ENCODE results near the gene NHLRC3. TPM values are rescaled to one million over a fixed set of nuclear protein-coding genes. Genes with fewer than 3 reads are reported as not detected.

NHLRC3 gene
- polyA plus RNA-seq, 2 of the 4 experiments (the other 2 are of a cell fraction) = 8.2 to 13.7 TPM

- ChIA-PET CTCF (interaction anchor here (0.9 kb wide), 1 partner anchor 11 kb away, joined by 3 read pairs; no protein-coding TSS in a partner anchor), POLR2A (interaction anchor here (0.6 kb wide), 1 partner anchor 629 kb away, joined by 3 read pairs; no protein-coding TSS in a partner anchor)
- TF ChIP-seq KDM5A (IDR thresholded peaks at IDR 0.05) = peak; percentile 60
- TF ChIP-seq BHLHE40 (IDR thresholded peaks at IDR 0.05; ENCODE audit: low read depth, low read length) = no peak
- TF ChIP-seq CBX2 (IDR thresholded peaks at IDR 0.05; ENCODE audit: borderline replicate concordance, low read depth) = no peak
- no peak for TF ChIP-seq NR3C1 (IDR thresholded peaks at IDR 0.05)
- no peak for TF ChIP-seq RAD21 (conservative IDR thresholded peaks at IDR 0.05 in 1 of 2, IDR thresholded peaks at IDR 0.05 in 1 of 2)
- 0 out of 2 replicates have a peak, but pooled peaks have one; percentile 42 for TF ChIP-seq PHF8 (IDR thresholded peaks at IDR 0.05; ENCODE audit: borderline replicate concordance, low read depth)
- no peak for TF ChIP-seq ESRRA (IDR thresholded peaks at IDR 0.05; ENCODE audit: borderline replicate concordance, low read length)
- H3K9me3 ChIP-seq = no peaks in the 10 kb centered on the region
- ATAC-seq = peak; percentile 88 to 89; a peak in 5 of 6 replicates
- peak overlapping the region; percentile 81 to 97 for H3K27ac ChIP-seq
- H3K4me3 ChIP-seq = peak overlapping the region; percentile 75
- WGBS (ENCODE audit: missing lambda C conversion rate) = 0% methylated on average over 6 of the region's 39 CpGs
- H3K4me1 ChIP-seq = peaks cover 14% of the 10 kb centered on the region; the same call in 2 of the 3 replicates
- DNase-seq (ENCODE audit: low read depth in 1 of 2, low spot score in 1 of 2) = no peak
- peak overlapping the region; percentile 96 for H3K4me2 ChIP-seq
- no peak for FAIRE-seq
Measured at GRCh38 chr13:39037410-39037879, 811 bp upstream of the NHLRC3 start.

DNA sequence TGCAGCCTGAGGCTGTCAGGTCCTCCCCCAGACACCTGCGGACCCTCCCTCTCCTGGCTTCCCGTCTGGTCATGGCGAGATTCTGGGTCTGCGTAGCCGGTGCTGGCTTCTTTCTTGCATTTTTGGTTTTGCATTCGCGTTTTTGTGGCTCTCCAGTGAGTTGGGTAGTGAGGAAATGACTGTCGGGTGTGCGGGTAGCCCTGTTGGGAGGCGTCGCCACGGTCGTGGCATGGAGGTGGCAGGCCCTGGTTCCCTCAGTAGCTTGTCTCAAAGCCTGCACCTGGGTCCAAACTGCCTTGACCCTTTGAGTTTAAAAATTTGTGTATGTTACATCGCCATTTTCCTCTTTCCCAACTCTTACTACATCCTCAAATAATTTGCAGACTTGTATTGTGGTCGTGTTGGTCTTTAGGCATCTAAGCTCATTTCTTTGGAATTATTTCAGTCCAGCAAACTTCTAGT is 344 bp downstream of the NHLRC3 start:
- Histone ChIP-seq H3K9me3 (no peaks in the 10 kb centered on the region), H3K4me2 (peak overlapping the region; percentile 84), H3K4me3 (peak overlapping the region; percentile 75), H3K27ac (peak overlapping the region; percentile 81 to 97), H3K4me1 (peaks cover 14% of the 10 kb centered on the region; the same call in 2 of the 3 replicates)
- no peak for TF ChIP-seq HEYL (CRISPR knock-in tag; IDR thresholded peaks at IDR 0.05)
- TF ChIP-seq EHMT2 (IDR thresholded peaks at IDR 0.05; ENCODE audit: low read depth) = no peak
- no peak for TF ChIP-seq RAD21 (conservative IDR thresholded peaks at IDR 0.05 in 1 of 2, IDR thresholded peaks at IDR 0.05 in 1 of 2)
- no peak for TF ChIP-seq TP53 (CRISPR knock-in tag; IDR thresholded peaks at IDR 0.05)
- TF ChIP-seq, protein P1, sequence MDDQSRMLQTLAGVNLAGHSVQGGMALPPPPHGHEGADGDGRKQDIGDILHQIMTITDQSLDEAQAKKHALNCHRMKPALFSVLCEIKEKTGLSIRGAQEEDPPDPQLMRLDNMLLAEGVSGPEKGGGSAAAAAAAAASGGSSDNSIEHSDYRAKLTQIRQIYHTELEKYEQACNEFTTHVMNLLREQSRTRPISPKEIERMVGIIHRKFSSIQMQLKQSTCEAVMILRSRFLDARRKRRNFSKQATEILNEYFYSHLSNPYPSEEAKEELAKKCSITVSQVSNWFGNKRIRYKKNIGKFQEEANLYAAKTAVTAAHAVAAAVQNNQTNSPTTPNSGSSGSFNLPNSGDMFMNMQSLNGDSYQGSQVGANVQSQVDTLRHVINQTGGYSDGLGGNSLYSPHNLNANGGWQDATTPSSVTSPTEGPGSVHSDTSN (IDR thresholded peaks at IDR 0.05) = no peak
- TF ChIP-seq HOXB5 (CRISPR knock-in tag; IDR thresholded peaks at IDR 0.05) = no peak
- no peak for TF ChIP-seq FOXS1 (CRISPR knock-in tag; IDR thresholded peaks at IDR 0.05)
- TF ChIP-seq ZC3H11A (IDR thresholded peaks at IDR 0.05) = no peak
- TF ChIP-seq, protein P2, sequence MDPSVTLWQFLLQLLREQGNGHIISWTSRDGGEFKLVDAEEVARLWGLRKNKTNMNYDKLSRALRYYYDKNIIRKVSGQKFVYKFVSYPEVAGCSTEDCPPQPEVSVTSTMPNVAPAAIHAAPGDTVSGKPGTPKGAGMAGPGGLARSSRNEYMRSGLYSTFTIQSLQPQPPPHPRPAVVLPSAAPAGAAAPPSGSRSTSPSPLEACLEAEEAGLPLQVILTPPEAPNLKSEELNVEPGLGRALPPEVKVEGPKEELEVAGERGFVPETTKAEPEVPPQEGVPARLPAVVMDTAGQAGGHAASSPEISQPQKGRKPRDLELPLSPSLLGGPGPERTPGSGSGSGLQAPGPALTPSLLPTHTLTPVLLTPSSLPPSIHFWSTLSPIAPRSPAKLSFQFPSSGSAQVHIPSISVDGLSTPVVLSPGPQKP (IDR thresholded peaks at IDR 0.05; ENCODE audit: low read depth, low read length) = no peak
- TF ChIP-seq SMC3 (IDR thresholded peaks at IDR 0.05) = no peak
- TF ChIP-seq RFX5 (IDR thresholded peaks at IDR 0.05) = no peak
- 0 out of 2 replicates have a peak, but pooled peaks have one; percentile 0 for TF ChIP-seq USF2 (IDR thresholded peaks at IDR 0.05)
- TF ChIP-seq PHF8 (IDR thresholded peaks at IDR 0.05; ENCODE audit: borderline replicate concordance, low read depth) = peak; percentile 42; the same call in 1 of the 2 replicates
- TF ChIP-seq FOSB (CRISPR knock-in tag; IDR thresholded peaks at IDR 0.05) = no peak
- TF ChIP-seq, protein P3, sequence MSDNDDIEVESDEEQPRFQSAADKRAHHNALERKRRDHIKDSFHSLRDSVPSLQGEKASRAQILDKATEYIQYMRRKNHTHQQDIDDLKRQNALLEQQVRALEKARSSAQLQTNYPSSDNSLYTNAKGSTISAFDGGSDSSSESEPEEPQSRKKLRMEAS (IDR thresholded peaks at IDR 0.05) = peak; percentile 14; the same call in 1 of the 2 replicates
- no peak for TF ChIP-seq EP300 (IDR thresholded peaks at IDR 0.05)
- TF ChIP-seq SREBF2 (IDR thresholded peaks at IDR 0.05) = no peak
- FAIRE-seq (no peak), DNase-seq (ENCODE audit: low read depth in 1 of 2, low spot score in 1 of 2) (peak in 1 of 2 experiments; percentile 10), ATAC-seq (peak; percentile 57 to 63)
- ChIA-PET POLR2A (no interaction called here), CTCF (interaction anchor here (0.7 kb wide), 1 partner anchor 573 kb away, joined by 3 read pairs; no protein-coding TSS in a partner anchor)
- WGBS (ENCODE audit: missing lambda C conversion rate) = 2% methylated on average over 15 of the region's 15 CpGs

All from A549 (cell line).